Measurements from ENCODE around the gene PCOLCE2.
"Not testable (repeated sequence)": the region's sequence is repeated elsewhere in the genome, so short reads cannot be mapped to it uniquely, and the experiment has no call there.

Gene PCOLCE2

GRCh38 chr3:142898346-142899213, 9.7 kb upstream of the PCOLCE2 start:
- no peak for DNase-seq

- no peak for DNase-seq
Observed at GRCh38 chr3:142897807-142898206, 8.9 kb upstream of the PCOLCE2 start.

GRCh38 chr3:142896996-142897395, 8.1 kb upstream of the PCOLCE2 start:
- no peak for DNase-seq

GRCh38 chr3:142896201-142896755, 7.4 kb upstream of the PCOLCE2 start:
- DNase-seq: no peak

- no peak for DNase-seq
Observed at GRCh38 chr3:142894493-142894892, 5.6 kb upstream of the PCOLCE2 start.

- DNase-seq: no peak
Observed at GRCh38 chr3:142892714-142893113, 3.8 kb upstream of the PCOLCE2 start.

- DNase-seq: no peak
Observed at GRCh38 chr3:142890592-142890991, 1.7 kb upstream of the PCOLCE2 start.

GRCh38 chr3:142889212-142890014, 530 bp upstream of the PCOLCE2 start:
- DNase-seq: no peak

GRCh38 chr3:142888099-142888480, 793 bp downstream of the PCOLCE2 start:
- DNase-seq: no peak

GRCh38 chr3:142886940-142887339, 1.9 kb downstream of the PCOLCE2 start:
- DNase-seq: no peak

- no peak for DNase-seq
Observed at GRCh38 chr3:142886021-142886420, 2.9 kb downstream of the PCOLCE2 start.

GRCh38 chr3:142884531-142884930, 4.4 kb downstream of the PCOLCE2 start:
- no peak for DNase-seq

GRCh38 chr3:142883534-142883933, 5.3 kb downstream of the PCOLCE2 start:
- not testable (repeated sequence) for DNase-seq

- DNase-seq: no peak
Observed at GRCh38 chr3:142881445-142882224, 7.2 kb downstream of the PCOLCE2 start.

GRCh38 chr3:142878649-142879300, 10.1 kb downstream of the PCOLCE2 start:
- DNase-seq: no peak

- DNase-seq: no peak
Observed at GRCh38 chr3:142876417-142876816, 12.5 kb downstream of the PCOLCE2 start.

GRCh38 chr3:142875583-142876207, 13.2 kb downstream of the PCOLCE2 start:
- no peak for DNase-seq

- DNase-seq: no peak
Observed at GRCh38 chr3:142875099-142875498, 13.8 kb downstream of the PCOLCE2 start.

- not testable (repeated sequence) for DNase-seq
Observed at GRCh38 chr3:142868382-142868781, 20.5 kb downstream of the PCOLCE2 start.

- no peak for DNase-seq
Observed at GRCh38 chr3:142866841-142867631, 21.8 kb downstream of the PCOLCE2 start.
